HG03280 (cell line): Measurements from ENCODE around the gene DIPK1A.
"Not testable (repeated sequence)": the region's sequence is repeated elsewhere in the genome, so short reads cannot be mapped to it uniquely, and the experiment has no call there.

Experiments
- ATAC-seq: cut with Tn5 transposase; IDR thresholded peaks from one replicate; pipeline ENCODE4 v1.9.1; 2021; ENCODE audit warnings: mild to moderate bottlenecking, moderate library complexity; ENCODE audit not compliant: unreplicated experiment

Gene DIPK1A

GRCh38 chr1:92980732-92981647, 19.7 kb upstream of the DIPK1A start:
- ATAC-seq = no peak

- ATAC-seq = peak; percentile 68
Observed at GRCh38 chr1:92975551-92976232, 14.4 kb upstream of the DIPK1A start.

DNA sequence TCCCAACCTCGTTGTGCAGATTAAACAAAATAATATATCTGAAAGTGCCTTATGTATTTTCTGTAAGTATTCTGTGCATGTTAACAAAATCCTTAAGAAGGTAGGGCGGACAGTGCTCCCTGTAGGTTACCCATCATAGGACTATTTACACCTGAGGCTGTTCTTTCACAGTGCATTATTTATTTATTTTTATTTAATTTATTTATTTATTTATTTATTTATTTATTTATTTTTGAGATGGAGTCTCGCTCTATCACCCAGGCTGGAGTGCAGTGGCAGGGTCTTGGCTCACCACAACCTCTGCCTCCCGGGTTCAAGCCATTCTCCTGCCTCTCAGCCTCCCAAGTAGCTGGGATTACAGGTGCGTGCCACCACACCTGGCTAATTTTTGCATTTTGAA, 12.8 kb upstream of the DIPK1A start:
- not testable (repeated sequence) for ATAC-seq

DNA sequence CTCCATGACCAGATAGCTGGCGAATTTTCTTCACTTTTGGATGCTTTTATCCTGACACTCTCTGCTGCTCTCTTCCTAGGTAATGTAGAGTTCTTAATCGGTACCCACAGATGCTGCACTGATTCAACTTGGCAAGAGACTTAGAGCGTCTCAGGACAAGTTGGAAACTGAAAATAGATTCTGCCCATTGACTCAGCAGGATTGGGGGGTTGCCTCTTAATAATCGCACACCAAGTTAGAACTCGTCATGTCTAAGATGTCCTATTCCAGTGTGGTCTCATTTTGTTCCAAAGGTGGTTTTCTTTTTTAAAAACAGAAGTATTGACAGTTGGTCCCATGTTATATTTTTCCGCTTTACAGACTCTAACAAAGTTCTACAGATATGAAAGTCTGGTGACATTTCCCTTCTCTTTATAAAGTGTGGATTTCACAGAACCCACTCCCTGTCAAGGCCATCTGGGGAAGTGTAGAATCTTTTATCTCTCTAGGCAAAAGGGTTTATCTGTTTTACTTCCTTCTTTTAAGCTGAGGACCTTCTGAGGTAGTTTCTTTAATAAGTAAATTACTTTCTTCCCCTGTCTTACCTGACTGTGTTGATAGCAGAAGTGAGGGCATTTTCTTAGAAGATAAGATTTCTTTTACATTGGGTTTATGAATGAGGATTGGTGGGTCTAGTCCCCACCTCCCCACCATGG, 12.1 kb upstream of the DIPK1A start:
- ATAC-seq = no peak

DNA sequence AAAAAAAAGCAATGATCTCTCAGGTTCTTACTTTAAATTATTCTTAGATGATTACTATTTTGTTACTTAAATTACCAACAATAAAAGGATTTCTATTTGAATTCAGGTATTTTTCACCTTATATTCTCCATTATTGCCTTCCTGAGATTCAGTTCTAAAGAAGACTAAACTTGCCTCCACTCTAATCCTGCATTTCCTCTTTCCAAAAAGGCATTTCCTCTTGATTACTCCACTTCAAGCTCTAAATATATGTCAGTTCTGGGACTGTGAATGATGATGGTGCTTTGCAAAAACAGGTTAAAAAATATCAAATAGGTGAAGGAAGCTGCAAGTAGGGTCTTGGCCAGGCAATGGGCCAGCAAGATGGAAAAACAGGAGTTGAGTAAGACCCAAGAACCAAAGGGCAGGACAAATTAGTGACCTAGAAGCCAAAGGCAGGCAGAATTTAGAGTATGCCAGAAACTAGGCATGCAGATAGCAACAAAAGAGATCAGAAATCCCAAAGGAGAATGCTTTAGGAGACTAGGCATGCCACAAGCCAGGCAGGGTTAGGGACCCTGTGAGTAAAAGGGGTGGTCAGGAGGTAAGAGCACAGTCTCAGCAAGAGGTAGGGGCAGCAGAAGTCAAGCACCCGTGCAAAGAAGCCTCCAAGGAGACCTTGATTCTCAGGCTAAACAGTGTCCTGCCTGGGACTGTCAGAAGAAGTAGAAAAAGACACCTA, 11.3 kb upstream of the DIPK1A start:
- no peak for ATAC-seq

GRCh38 chr1:92971932-92972331, 10.7 kb upstream of the DIPK1A start:
- ATAC-seq = not testable (repeated sequence)

- no peak for ATAC-seq
Observed at GRCh38 chr1:92970990-92971689, 9.9 kb upstream of the DIPK1A start.

- ATAC-seq = no peak
Observed at GRCh38 chr1:92969517-92969916, 8.3 kb upstream of the DIPK1A start.

GRCh38 chr1:92968138-92969032, 7.1 kb upstream of the DIPK1A start:
- peak; percentile 55 for ATAC-seq

DNA sequence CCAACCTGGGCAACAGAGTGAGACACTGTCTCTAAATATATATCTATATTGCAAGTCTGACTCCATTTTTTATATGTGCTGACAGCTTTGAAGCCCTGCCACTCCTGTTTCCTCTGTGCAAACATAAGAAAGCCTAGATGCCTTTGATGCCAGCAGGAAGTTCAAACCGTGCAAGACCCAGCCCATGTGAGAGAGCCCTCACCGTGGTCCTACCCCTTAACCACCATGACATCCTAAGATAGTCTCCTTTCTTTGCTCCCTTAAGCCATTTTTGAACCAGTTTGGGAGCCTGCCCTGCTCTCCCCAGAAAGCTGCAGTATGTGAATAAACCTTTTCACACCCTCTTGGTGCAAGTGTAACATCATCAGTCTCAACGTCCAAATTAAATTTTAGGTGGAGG, 3.7 kb upstream of the DIPK1A start:
- no peak for ATAC-seq

DNA sequence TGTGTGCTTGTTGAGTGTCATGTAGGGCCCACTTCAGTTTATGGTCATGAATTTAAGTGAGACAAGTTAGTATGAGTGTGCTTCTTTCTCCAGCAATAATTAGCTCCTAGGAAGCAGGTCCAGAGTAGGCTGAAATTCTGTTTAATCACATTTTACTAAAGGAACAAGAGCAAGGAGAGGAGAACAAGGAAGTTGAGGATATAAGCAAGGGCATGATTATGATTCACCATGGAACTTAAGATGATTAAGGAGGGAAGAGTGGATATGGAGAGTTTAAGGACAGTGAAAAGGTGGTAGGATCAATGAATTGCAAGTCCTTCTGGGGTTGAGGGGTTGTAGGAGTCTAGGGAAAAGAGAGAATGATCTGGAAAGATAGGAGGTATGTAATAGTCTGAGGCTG, 3.1 kb upstream of the DIPK1A start:
- ATAC-seq = no peak

DNA sequence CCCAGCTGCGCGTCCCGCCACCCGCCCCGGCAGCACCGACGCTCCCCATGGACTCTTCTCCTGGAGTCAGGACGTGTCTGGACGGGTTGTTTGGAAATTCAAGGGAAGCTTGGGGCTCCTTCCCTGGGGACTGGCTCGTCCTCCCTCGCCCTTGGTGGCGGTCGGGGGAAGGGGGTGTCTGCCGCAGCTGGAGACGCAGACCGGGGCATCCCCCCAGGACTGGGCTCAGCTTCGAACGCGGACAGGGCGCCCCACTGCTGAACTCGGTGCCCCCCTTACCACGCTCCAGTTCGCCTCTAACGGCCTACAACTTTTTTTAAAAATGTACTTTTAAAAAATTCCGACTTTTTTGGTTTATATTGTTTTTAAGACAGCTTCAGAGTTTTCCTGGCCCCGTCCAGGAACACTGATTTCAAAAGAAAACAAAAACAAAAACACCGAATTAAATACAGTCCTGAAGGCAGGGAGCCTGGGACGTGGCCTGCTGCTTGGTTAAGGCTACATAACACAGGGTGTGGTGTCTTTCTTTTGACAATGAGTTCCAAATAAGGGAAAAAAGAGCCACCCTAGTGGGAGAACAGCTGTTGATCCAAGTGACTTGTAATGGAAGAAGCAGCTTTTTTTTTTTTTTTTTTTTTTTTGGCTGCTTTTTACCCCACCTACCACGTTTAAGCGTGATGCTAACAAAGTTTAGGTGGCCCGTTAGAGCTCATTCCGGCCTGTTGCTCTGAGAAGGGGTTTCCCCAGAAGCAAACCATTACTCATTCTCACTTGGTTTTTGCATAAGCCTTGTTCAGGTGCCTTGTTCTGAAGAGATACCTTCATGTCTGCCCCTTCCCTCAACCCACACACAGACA, 862 bp upstream of the DIPK1A start:
- ATAC-seq = peak; percentile 55

DNA sequence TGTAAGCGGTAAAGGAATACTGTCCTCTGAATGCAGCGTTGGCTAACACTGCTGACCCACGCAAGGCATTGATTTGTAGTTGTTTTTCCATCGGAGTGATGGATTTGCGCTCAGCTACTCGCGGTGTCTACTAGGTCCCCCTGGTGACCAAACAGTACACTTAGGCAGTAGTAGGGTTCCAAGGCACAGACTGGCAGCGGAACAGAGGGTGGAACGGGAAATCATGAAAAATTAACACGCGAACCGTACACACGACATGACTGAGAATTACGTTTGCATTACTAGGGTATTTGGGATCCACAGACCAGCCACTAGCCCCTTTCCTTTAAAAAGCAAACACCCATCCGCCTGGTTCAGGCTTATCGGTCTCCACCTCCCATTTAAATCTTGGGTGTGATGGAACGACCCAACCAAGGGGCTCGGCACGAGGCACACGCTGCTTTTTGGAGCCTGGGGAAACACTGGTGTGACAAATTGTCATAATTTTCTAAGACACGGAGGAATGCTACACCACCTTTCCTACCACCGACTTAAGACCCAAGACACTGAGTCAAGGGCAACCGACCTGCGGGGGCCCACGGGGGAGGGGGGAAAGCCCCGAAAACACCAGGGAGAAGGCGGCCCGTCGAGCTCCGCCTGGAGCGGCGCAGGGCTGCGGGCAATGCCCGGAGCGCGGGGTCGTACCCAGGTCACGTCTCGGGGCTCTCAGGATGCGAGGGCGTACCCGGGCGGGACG, 699 bp downstream of the DIPK1A start:
- peak; percentile 30 for ATAC-seq

GRCh38 chr1:92958203-92958970, 2.9 kb downstream of the DIPK1A start:
- ATAC-seq = no peak

- peak; percentile 29 for ATAC-seq
Observed at GRCh38 chr1:92957030-92957734, 4.1 kb downstream of the DIPK1A start.
